NCI-H510A (cell line): Measurements from ENCODE around the gene DMD.

ENCODE experiments used
- DNase-seq: peaks from one replicate; lab custom pipeline; 2025; lab: John Stamatoyannopoulos, UW

The DMD gene

DNA sequence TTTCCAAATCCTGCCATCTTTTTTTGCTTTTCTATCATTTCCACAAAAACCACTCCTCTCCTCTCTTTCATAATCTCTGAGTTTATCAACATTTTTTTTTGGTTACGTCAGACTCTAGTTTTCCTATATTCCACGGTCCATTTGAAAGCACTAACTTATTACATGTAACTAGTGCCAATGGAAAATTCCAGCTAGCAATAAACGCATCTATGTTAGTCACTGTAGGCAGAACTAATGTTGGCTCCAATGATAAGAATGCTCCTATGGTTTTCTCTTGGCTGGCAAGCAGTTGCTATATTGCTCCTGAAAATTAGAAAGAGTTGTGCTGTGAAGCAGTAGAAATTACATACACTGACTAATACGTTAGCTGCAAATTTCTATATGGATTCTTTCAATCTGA, 1504.9 kb downstream of the DMD start:
- DNase-seq = no peak

DNA sequence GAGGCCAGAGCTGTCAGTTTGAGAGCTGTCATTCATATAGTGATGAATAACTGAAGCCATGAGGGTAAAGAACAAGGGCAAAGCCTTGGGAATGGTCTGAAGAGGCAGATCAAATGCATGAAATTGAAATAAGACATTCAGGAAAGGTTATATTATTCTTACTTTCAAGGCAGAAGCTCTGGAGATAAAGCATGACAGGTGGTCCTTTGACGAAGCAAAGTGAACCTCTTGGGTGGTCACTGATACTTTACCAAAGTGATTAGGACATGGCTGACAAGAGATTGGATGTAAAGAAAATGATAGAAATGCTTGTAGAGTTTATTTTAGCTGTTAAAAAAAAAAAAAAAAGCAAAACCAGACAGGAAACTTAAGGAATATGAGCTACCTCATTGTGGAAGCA, 1505.5 kb downstream of the DMD start:
- DNase-seq = no peak

DNA sequence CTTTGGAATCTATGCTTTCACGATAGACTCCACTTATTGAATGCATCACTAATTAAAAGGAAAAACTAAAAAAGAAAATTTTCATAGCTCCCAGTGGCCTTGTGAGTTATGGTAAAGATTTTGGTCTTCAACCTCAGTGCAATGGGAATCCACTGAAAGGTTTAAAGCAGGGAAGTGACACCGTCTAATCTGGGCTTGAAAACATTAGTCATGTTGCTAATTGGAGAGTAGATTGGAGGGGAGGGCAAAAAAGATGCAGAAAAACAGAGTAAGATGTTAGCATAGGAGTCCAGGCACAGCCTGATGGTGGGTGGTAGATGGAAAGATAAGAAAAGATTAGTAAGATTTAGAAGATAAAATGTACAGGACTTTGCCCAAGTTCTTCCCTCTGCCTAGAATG, 1506.4 kb downstream of the DMD start:
- no peak for DNase-seq

DNA sequence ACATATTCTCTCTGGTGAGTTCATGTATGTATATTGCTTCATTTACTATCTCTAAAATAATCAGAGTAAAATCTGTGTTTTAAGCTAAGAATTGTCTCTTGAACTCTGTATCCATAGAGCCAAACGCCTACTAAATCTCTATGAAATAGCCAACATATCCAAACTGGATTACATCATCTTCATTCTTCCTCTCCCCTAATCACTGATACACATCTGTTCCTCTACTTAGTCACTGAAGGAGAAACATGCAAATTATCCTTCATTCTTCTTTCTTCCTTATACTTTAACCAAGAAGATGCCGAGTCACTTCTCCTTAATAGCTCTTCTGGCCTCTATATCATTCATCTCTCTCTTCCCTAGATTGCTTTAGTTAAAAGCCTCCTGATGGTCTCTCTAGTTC, 1509.1 kb downstream of the DMD start:
- no peak for DNase-seq

DNA sequence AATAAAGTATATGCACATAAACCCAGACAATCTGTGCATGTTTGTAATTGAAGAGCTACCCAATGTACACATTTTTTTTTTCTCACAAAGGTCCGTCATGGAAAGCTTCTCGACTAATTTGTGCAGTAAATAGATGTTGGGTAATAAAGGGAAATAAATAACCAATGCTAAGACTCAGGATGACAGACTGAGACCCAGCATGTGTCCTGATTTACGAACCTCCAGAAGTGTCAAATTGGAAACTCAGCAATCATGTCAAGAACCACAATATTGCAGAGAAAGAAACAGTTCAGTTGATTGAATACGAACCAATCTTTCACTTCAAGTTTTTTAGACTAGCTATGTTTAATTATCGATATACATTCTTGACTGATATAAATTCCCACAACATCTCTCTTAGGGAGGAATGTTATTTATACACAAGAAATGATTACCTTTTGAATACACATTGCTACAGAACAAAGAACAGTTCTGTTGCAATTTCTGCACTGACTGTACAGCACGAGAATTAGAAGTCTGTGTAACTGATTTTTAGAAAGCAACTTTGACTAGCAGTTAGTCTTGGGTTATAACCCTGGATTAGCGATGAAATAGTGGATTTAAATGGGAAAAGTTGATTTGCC, 1513.9 kb downstream of the DMD start:
- no peak for DNase-seq

GRCh38 chrX:31679861-31680260, 1531.5 kb downstream of the DMD start:
- no peak for DNase-seq

DNA sequence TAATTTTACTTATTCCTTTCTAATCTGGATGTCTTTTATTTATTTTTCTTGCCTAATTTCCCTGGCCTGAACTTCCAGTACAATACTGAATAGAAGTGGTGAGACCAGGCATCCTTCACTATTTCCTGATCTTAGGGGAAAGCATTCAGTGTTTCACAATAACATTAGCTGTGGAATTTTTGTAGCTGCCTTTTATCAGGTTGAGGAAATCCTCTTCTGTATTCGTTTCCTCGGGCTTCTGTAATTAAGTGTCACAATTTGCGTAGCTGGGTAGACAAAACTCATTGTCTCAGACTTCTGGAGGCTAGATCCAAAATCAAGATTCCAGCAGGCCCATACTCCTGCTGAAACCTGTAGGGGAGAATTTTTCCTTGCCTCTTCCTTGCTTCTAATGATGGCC, 1541.1 kb downstream of the DMD start:
- DNase-seq = no peak

DNA sequence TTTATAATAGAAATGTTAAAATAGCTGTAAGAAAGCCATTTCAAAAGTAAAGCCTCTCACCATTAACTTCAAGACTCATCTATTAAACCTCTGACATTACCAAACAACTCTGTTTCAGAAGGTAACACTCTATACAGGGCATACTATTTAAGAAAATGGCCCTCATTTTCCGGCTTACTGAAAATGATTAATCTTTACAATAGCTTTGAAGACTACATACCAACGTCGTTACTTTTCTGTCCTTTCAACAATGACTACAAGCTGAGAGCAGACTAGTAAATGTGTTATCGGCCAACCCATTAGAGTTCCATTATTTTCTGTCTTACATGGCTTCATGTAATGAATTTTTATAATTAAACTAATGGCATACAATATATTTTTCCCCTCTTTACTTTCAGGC, 1545.9 kb downstream of the DMD start:
- DNase-seq = no peak

DNA sequence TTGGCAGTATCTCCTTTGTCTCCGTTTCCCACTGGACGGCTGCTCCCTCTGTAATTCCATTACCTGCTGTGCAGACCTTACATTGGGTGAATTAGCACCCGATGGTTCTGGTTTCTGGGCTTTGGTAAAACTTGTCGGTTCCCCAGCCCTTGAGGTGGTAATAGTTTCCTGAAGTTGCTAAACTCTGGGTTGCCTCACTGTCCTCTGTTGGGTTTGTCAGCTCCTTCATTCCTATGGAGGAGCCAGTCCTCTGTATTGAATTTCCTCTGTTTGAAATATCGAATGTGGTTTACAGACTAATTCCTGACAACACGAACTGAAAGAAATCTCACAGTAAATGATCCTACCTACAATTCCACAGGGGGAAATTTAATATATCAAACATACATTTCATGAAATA, 1548.2 kb downstream of the DMD start:
- no peak for DNase-seq

- DNase-seq = no peak
Observed at GRCh38 chrX:31661280-31661810, 1550.0 kb downstream of the DMD start.

DNA sequence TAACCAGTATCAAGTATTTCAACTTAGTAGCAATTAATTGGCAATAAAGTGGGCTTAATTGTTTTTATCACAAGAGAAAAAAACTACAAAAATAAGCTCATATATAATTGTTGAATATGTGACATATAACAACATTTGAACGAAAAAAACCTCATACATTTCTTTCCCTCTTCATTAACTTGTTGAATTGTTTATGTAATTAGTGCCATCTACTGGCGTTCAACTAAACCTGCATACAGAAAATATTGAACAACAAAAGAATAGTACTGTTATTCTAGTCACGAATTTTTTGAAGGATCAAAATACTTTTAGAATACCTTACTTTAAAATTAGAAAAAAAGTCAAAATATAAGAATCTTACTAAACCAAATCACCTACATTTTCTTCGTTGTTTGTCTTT, 1553.0 kb downstream of the DMD start:
- DNase-seq = no peak

GRCh38 chrX:31656013-31656412, 1555.3 kb downstream of the DMD start:
- DNase-seq = no peak

DNA sequence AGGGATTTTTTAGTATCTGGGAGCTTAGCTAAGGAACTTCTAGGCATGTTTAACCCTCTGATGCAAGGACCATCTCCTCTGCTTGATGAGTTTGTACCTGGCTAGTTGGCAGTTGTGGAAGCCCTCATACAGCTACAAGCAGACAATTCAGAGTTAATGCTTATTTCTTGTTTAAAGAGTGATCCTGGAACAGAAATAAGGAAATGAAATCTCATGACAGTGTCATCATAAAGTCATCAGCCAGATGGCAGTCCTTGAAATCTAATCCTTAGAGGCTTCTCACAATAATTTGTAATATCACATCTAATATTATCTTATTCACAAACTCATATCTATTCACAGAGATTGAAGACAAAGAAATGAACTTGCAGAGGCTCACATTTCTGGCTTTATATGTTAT, 1557.9 kb downstream of the DMD start:
- DNase-seq = no peak

DNA sequence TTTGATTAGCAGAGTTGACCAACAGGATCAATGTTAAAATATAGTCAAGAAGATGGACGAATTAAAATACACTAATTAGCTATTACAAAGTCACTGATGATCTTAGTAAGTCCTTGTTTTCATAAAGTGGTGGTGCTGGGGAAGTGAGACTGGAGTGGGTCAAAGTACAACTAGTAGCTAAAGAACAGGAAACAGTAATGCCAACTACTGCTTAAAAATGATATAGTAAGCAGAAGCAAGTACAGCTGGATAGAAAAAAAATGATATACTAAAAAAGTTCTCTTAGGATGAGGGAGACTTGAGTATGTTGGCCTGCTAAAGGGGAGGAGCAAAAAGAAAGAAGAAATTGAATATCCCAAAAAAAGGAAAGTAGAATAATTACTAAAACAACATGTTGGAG, 1558.7 kb downstream of the DMD start:
- DNase-seq = no peak

GRCh38 chrX:31649201-31649600, 1562.1 kb downstream of the DMD start:
- DNase-seq = no peak

- DNase-seq = no peak
Observed at GRCh38 chrX:31633349-31633748, 1578.0 kb downstream of the DMD start.

DNA sequence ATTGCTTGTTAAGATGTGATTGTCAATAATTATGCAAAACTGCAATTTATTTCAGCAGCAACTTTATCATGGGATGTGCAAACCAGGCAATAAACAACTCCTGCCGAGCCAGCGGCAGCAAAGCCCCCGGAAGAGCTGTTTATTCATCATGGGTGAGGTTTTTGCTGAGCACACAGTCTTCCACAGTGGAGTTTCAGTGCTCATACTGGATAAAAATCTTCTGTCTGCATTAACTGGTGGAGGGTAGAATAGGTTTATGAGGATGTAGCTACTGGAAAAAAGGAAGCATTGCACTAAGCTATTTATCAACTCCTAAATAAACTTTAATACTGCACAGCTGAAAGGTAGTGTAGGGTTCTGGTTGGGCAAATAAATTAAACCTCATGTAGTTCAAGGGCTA, 1582.2 kb downstream of the DMD start:
- DNase-seq = no peak

DNA sequence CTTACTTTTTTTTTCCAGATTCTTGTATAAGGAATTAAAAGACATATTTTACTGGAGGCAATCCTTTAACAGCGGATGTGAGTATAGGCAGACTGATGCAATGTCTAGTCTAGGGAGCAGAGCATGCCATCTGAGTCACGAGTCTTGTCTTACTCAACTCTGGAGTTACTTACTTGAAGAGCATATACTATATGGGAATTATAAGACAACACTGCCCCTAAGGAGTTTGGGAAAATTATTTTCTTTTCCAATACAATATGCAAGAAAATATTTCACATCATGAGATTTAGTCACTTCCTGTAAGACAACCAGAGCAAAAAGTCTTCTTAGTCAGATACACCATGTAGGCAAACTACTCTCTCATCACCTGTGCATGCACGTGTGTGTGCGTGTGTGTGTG, 1602.2 kb downstream of the DMD start:
- no peak for DNase-seq

GRCh38 chrX:31608638-31609037, 1602.7 kb downstream of the DMD start:
- no peak for DNase-seq

DNA sequence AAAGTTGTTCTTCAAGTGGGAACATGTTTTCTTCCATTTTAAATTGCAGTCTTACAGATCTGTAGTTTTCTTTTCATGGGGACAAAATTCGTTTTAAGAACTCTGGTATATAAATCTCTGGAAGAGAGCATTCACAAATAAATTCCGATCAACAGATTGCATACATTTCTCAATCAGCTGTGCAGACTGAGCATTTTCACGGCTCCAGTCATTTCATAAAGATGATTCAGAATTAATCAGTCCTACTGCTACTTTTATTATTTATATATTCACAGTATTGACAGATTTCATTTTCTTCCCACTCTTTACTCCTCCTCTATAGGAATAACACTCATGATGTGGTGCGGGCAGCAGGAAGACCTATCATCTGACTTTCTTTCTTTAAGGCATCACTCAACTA, 1604.6 kb downstream of the DMD start:
- no peak for DNase-seq

DNA sequence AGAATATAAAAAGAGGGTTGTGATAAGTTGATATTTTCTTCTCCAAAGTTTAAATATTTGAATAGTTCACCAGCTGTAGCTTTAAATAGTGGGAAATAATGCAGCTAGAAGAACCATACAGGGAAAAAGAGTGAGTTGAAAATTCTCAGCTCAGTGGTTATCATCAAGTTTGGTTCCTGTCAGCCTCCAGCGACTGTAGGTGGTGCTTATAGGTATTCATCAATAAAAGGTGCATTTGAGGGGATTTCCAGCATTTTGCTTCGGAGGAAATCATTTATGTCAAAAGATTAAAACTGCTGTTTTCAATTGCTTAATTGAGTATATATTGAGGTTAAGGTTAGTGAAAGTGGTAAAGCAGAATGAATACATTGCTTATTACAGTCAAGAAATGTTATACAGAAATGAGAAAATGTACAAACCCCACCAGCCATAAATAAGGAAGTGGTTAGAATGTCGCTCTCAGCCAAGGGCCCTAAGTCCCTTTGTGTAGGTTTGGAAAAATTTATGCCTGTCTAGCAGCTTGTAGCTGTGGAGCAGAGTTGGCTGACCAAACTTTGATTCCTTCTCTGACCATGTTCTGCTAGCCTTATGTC, 1606.6 kb downstream of the DMD start:
- DNase-seq = no peak

- DNase-seq = no peak
Observed at GRCh38 chrX:31603411-31604120, 1607.8 kb downstream of the DMD start.

- DNase-seq = no peak
Observed at GRCh38 chrX:31600823-31601222, 1610.5 kb downstream of the DMD start.

- DNase-seq = no peak
Observed at GRCh38 chrX:31593353-31593752, 1618.0 kb downstream of the DMD start.
